Aorta (tissue), 5 donors: ENCODE data around the gene LARP4B. TPM values are rescaled to one million over a fixed set of nuclear protein-coding genes. Genes with fewer than 3 reads are reported as not detected.
A peak's percentile ranks its signal among the peaks of the same experiment; 100 is the strongest.
"Not testable (repeated sequence)": the region's sequence is repeated elsewhere in the genome, so short reads cannot be mapped to it uniquely, and the experiment has no call there.

Experiments
- ATAC-seq: fragments of 200-7000 bp; cut with Tn5 transposase; one replicate; pipeline ENCODE4 v1.9.1; 2022; ENCODE audit warnings: moderate library complexity; ENCODE audit not compliant: low FRiP score
- DNase-seq, 2 donors: peaks; one replicate each; pipeline ENCODE4 v3.0.0-alpha.2; 2020
- H3K27ac ChIP-seq, 2 donors: one replicate each; pipeline ENCODE4 v1.5.1; 2013; ENCODE audit warnings: low read length in 2 of 2, mild to moderate bottlenecking in 2 of 2, moderate library complexity in 2 of 2, control low read depth in 1 of 2, inconsistent platforms in 1 of 2, low read depth in 1 of 2
- H3K27me3 ChIP-seq, 2 donors: one replicate each; pipeline ENCODE4 v1.6.1; 2013; ENCODE audit warnings: control low read depth in 1 of 2, low read length in 1 of 2, mild to moderate bottlenecking in 1 of 2, moderate library complexity in 1 of 2; ENCODE audit not compliant: insufficient read depth in 2 of 2, control insufficient read depth in 1 of 2
- H3K36me3 ChIP-seq, 2 donors: one replicate each; pipeline ENCODE4 v1.6.1; 2013; ENCODE audit warnings: control low read depth in 1 of 2, low read length in 1 of 2, mild to moderate bottlenecking in 1 of 2; ENCODE audit not compliant: insufficient read depth in 2 of 2, control insufficient read depth in 1 of 2
- H3K4me1 ChIP-seq, 2 donors: one replicate each; pipeline ENCODE4 v1.6.1; 2013; ENCODE audit warnings: low read length in 2 of 2, control low read depth in 1 of 2, mild to moderate bottlenecking in 1 of 2, moderate library complexity in 1 of 2; ENCODE audit not compliant: insufficient read depth in 2 of 2, control insufficient read depth in 1 of 2
- H3K4me3 ChIP-seq, 2 donors: one replicate each; pipeline ENCODE4 v1.5.1; 2013; ENCODE audit warnings: low read length in 2 of 2, control low read depth in 1 of 2, mild to moderate bottlenecking in 1 of 2
- H3K9me3 ChIP-seq: one replicate; pipeline ENCODE4 v1.6.1; 2013; ENCODE audit warnings: mild to moderate bottlenecking, low read length; ENCODE audit not compliant: control insufficient read depth
- WGBS, 2 donors: extraction: QIAGEN DNeasy Blood & Tissue Kit; methylation state at CpG; one replicate each; pipeline ENCODE4 v1.1.7; 2013; 5-methylcytosine and 5-hydroxymethylcytosine counted together
- intact Hi-C, 2 donors: fragments of 100-400 bp; cut with DNase I; formaldehyde crosslinking; loops; one replicate each; pipeline versions ENCODE4 v1.14.2 to v1.15.0; 2022
- polyA plus RNA-seq, 2 donors: library from polyadenylated mRNA; stranded (reverse); fragments of 200-250 nt; gene quantifications; one replicate each; pipeline ENCODE4 v1.2.3, GENCODE V29; 2013
- total RNA-seq, 2 donors: library from RNA; stranded (reverse); fragmentation: NEBNext Ultra II Directional; extraction: Animal tissue kit (Norgen Biotek cat#: 25700); gene quantifications; one replicate each; pipeline ENCODE4 v1.2.1, GENCODE V29; 2021
- donor health status: healthy with polysubstance abuse.
- donor health status: Bipolar disorder and iron deficiency.
- donor health status: DM: no; HTN: no; CAD: no.
- donor health status: DM: no; HTN: no; CAD: no.
- donor health status: DM: yes; HTN: yes; CAD: no.

LARP4B gene
- total and polyA plus RNA-seq, 4 donors, result 8.1 to 82.4 (median 42.8) TPM

GRCh38 chr10:934165-934564 lies 2.7 kb upstream of the LARP4B start:
- intact Hi-C loops, result loop anchor here in 1 of 2 donors (5.0 kb wide), 3 partner anchors 53 to 252 kb away; partner anchors contain the start of genes GTPBP4 and IDI1

GRCh38 chr10:932589-932988 lies 1.1 kb upstream of the LARP4B start:
- H3K9me3 ChIP-seq, result no peaks in the 10 kb centered on the region
- no peaks in the 10 kb centered on the region for H3K27me3 ChIP-seq
- H3K36me3 ChIP-seq, result no peaks in the 10 kb centered on the region
- no peak for ATAC-seq
- peaks cover 0 to 3% of the 10 kb centered on the region in 2 donors for H3K4me1 ChIP-seq
- intact Hi-C loops, result loop anchor here in 1 of 2 donors (5.0 kb wide), 3 partner anchors 55 to 250 kb away; partner anchors contain the start of genes GTPBP4 and IDI1
- no peak overlapping the region for H3K4me3 ChIP-seq
- peak in 1 of 2 donors; percentile 80 for DNase-seq
- H3K27ac ChIP-seq, result no peak overlapping the region
- 87 to 88% methylated on average over 27 to 28 of the region's 28 CpGs for WGBS, 2 donors

More at GRCh38 chr10:934165-934564, 2.7 kb upstream of the LARP4B start:
- H3K9me3 ChIP-seq, H3K36me3 ChIP-seq, H3K27ac ChIP-seq, ATAC-seq, H3K4me1 ChIP-seq, DNase-seq, H3K4me3 ChIP-seq, H3K27me3 ChIP-seq: not testable (repeated sequence)
- 83 to 84% methylated on average over 6 of the region's 6 CpGs for WGBS, 2 donors

GRCh38 chr10:930625-931325 lies 730 bp downstream of the LARP4B start:
- Histone ChIP-seq H3K9me3 (no peaks in the 10 kb centered on the region), H3K36me3 (no peaks in the 10 kb centered on the region), H3K27me3 (no peaks in the 10 kb centered on the region), H3K27ac (peak overlapping the region; percentile 85 to 95), H3K4me3 (peak overlapping the region; percentile 97), H3K4me1 (peaks cover 0 to 3% of the 10 kb centered on the region in 2 donors)
- ATAC-seq, result no peak
- 1 to 4% methylated on average over 18 to 63 of the region's 63 CpGs for WGBS, 2 donors
- intact Hi-C loops, result loop anchor here in 1 of 2 donors (5.0 kb wide), 3 partner anchors 57 to 248 kb away; partner anchors contain the start of genes GTPBP4 and IDI1
- peak; percentile 57 to 79 for DNase-seq

- Histone ChIP-seq H3K27me3 (no peaks in the 10 kb centered on the region), H3K27ac (no peak overlapping the region), H3K4me3 (peak overlapping the region; percentile 97), H3K9me3 (no peaks in the 10 kb centered on the region), H3K4me1 (peaks cover under 1 to 3% of the 10 kb centered on the region in 2 donors), H3K36me3 (no peaks in the 10 kb centered on the region)
- intact Hi-C loops, result loop anchor here in 1 of 2 donors (5.0 kb wide), 3 partner anchors 57 to 248 kb away; partner anchors contain the start of genes GTPBP4 and IDI1
- DNase-seq (no peak), ATAC-seq (no peak)
- WGBS, 2 donors, result 8 to 9% methylated on average over 14 of the region's 14 CpGs
Measured at GRCh38 chr10:929960-930624, 1.4 kb downstream of the LARP4B start.

GRCh38 chr10:927131-927530 lies 4.4 kb downstream of the LARP4B start:
- peaks cover 2 to 3% of the 10 kb centered on the region in 2 donors for H3K4me1 ChIP-seq
- no peak overlapping the region for H3K4me3 ChIP-seq
- 46 to 54% methylated on average over 2 of the region's 2 CpGs for WGBS, 2 donors
- DNase-seq (no peak), ATAC-seq (no peak)
- H3K27me3 ChIP-seq, result no peaks in the 10 kb centered on the region
- intact Hi-C loops, result no loop called here
- no peaks in the 10 kb centered on the region for H3K36me3 ChIP-seq
- no peaks in the 10 kb centered on the region for H3K9me3 ChIP-seq
- no peak overlapping the region for H3K27ac ChIP-seq

GRCh38 chr10:926075-926698 lies 5.3 kb downstream of the LARP4B start:
- ATAC-seq (no peak), DNase-seq (no peak)
- WGBS, 2 donors, result 69 to 73% methylated on average over 4 of the region's 4 CpGs
- H3K4me3 ChIP-seq, result no peak overlapping the region
- intact Hi-C loops, result no loop called here
- no peaks in the 10 kb centered on the region for H3K36me3 ChIP-seq
- H3K27ac ChIP-seq, result no peak overlapping the region
- no peaks in the 10 kb centered on the region for H3K27me3 ChIP-seq
- peaks cover 2 to 3% of the 10 kb centered on the region in 2 donors for H3K4me1 ChIP-seq
- H3K9me3 ChIP-seq, result no peaks in the 10 kb centered on the region

- no peaks in the 10 kb centered on the region for H3K27me3 ChIP-seq
- ATAC-seq, result no peak
- H3K9me3 ChIP-seq, result no peaks in the 10 kb centered on the region
- intact Hi-C loops, result no loop called here
- H3K4me3 ChIP-seq, result no peak overlapping the region
- no peak overlapping the region for H3K27ac ChIP-seq
- DNase-seq, result no peak
- WGBS, 2 donors, result 91% methylated on average over 4 of the region's 4 CpGs
- H3K4me1 ChIP-seq, result peaks cover 0 to 2% of the 10 kb centered on the region in 2 donors
- H3K36me3 ChIP-seq, result no peaks in the 10 kb centered on the region
Measured at GRCh38 chr10:924524-924859, 7.0 kb downstream of the LARP4B start.

- DNase-seq (no peak), ATAC-seq (no peak)
- Histone ChIP-seq H3K4me3 (no peak overlapping the region), H3K27me3 (no peaks in the 10 kb centered on the region), H3K27ac (no peak overlapping the region), H3K4me1 (peaks cover 0 to 2% of the 10 kb centered on the region in 2 donors), H3K9me3 (no peaks in the 10 kb centered on the region), H3K36me3 (no peaks in the 10 kb centered on the region)
- WGBS, 2 donors, result 87 to 89% methylated on average over 8 of the region's 8 CpGs
- intact Hi-C loops, result no loop called here
Measured at GRCh38 chr10:923844-924523, 7.5 kb downstream of the LARP4B start.
